Measurements from ENCODE around the gene SUCLA2. TPM values are rescaled to one million over a fixed set of nuclear protein-coding genes. Genes with fewer than 3 reads are reported as not detected.
"Not testable (repeated sequence)": the region's sequence is repeated elsewhere in the genome, so short reads cannot be mapped to it uniquely, and the experiment has no call there.

The SUCLA2 gene
- total RNA-seq, 4 donors from 2014 or later: 45.4 to 68.5 (median 57.2) TPM

GRCh38 chr13:48009284-48009683 lies 8.2 kb upstream of the SUCLA2 start:
- TF ChIP-seq POLR2A (IDR thresholded peaks at IDR 0.05) (no peak), CTCF (IDR thresholded peaks at IDR 0.05) (no peak)
- no peaks in the 10 kb centered on the region for H3K4me1 ChIP-seq
- H3K9me3 ChIP-seq: no peaks in the 10 kb centered on the region
- DNase-seq: no peak
- H3K27ac ChIP-seq: no peak overlapping the region
- no peak overlapping the region for H3K4me3 ChIP-seq
- no peaks in the 10 kb centered on the region for H3K27me3 ChIP-seq
- H3K36me3 ChIP-seq: no peaks in the 10 kb centered on the region

- Histone ChIP-seq H3K36me3 (no peaks in the 10 kb centered on the region), H3K27ac (no peak overlapping the region), H3K27me3 (no peaks in the 10 kb centered on the region), H3K4me3 (no peak overlapping the region), H3K4me1 (peaks cover 0 to 6% (median 0%) of the 10 kb centered on the region in 4 donors), H3K9me3 (no peaks in the 10 kb centered on the region)
- TF ChIP-seq CTCF (IDR thresholded peaks at IDR 0.05) (no peak), POLR2A (IDR thresholded peaks at IDR 0.05) (no peak)
- DNase-seq: no peak
Observed at GRCh38 chr13:48006396-48006795, 5.3 kb upstream of the SUCLA2 start.

- no peak for TF ChIP-seq POLR2A (IDR thresholded peaks at IDR 0.05)
- TF ChIP-seq CTCF (IDR thresholded peaks at IDR 0.05): no peak
- Histone ChIP-seq H3K27ac (no peak overlapping the region), H3K36me3 (no peaks in the 10 kb centered on the region), H3K27me3 (no peaks in the 10 kb centered on the region), H3K4me1 (peaks cover 0 to 16% (median 0%) of the 10 kb centered on the region in 4 donors), H3K9me3 (no peaks in the 10 kb centered on the region), H3K4me3 (no peak overlapping the region)
- no peak for DNase-seq
Observed at GRCh38 chr13:48004201-48004600, 3.1 kb upstream of the SUCLA2 start.

GRCh38 chr13:48001999-48002398 lies 926 bp upstream of the SUCLA2 start:
- H3K27me3 ChIP-seq, DNase-seq, H3K36me3 ChIP-seq, H3K9me3 ChIP-seq: not testable (repeated sequence)
- Histone ChIP-seq H3K4me1 (peaks cover 0 to 22% (median 0%) of the 10 kb centered on the region in 4 donors), H3K4me3 (peak overlapping the region in 1 of 4 donors; percentile 72), H3K27ac (peak overlapping the region in 1 of 4 donors; percentile 74)

GRCh38 chr13:48000559-48001113 lies 437 bp downstream of the SUCLA2 start:
- H3K4me3 ChIP-seq: peak overlapping the region; percentile 66 to 96 (median 83)
- no peaks in the 10 kb centered on the region for H3K27me3 ChIP-seq
- peak in 1 of 3 donors; percentile 17 for DNase-seq
- TF ChIP-seq CTCF (IDR thresholded peaks at IDR 0.05) (no peak), POLR2A (IDR thresholded peaks at IDR 0.05) (no peak)
- peaks cover 0 to 22% (median 0%) of the 10 kb centered on the region in 4 donors for H3K4me1 ChIP-seq
- peak overlapping the region; percentile 74 to 83 (median 80) for H3K27ac ChIP-seq
- H3K36me3 ChIP-seq: no peaks in the 10 kb centered on the region
- H3K9me3 ChIP-seq: no peaks in the 10 kb centered on the region

- no peak for TF ChIP-seq CTCF (IDR thresholded peaks at IDR 0.05)
- no peak for TF ChIP-seq POLR2A (IDR thresholded peaks at IDR 0.05)
- H3K27me3 ChIP-seq: no peaks in the 10 kb centered on the region
- H3K27ac ChIP-seq: no peak overlapping the region
- H3K36me3 ChIP-seq: no peaks in the 10 kb centered on the region
- DNase-seq: no peak
- peaks cover 0 to 22% (median 0%) of the 10 kb centered on the region in 4 donors for H3K4me1 ChIP-seq
- no peaks in the 10 kb centered on the region for H3K9me3 ChIP-seq
- peak overlapping the region in 3 of 4 donors; percentile 66 to 94 (median 72) for H3K4me3 ChIP-seq
Observed at GRCh38 chr13:47999973-48000372, 1.1 kb downstream of the SUCLA2 start.

Data from Peyer's patch (tissue), 4 donors.